Ammon's horn (tissue), 1 donor: ENCODE measurements around the gene SNAI3.

Experiments used
- DNase-seq: peaks from one replicate; pipeline ENCODE4 v3.0.0-alpha.2; 2016; ENCODE audit warnings: low spot score

The SNAI3 gene

GRCh38 chr16:88721815-88722755, 35.8 kb upstream of the SNAI3 start:
- DNase-seq = no peak

- no peak for DNase-seq
These were observed 34.9 kb upstream of the SNAI3 start for GRCh38 chr16:88721236-88721635.

GRCh38 chr16:88720396-88720970, 34.2 kb upstream of the SNAI3 start:
- no peak for DNase-seq

- no peak for DNase-seq
These were observed 33.6 kb upstream of the SNAI3 start for GRCh38 chr16:88719933-88720296.

GRCh38 chr16:88719267-88719932, 33.1 kb upstream of the SNAI3 start:
- DNase-seq = peak; percentile 93

- DNase-seq = no peak
These were observed 31.9 kb upstream of the SNAI3 start for GRCh38 chr16:88718178-88718577.

- DNase-seq = no peak
These were observed 30.3 kb upstream of the SNAI3 start for GRCh38 chr16:88716601-88717001.

GRCh38 chr16:88716201-88716600, 29.9 kb upstream of the SNAI3 start:
- no peak for DNase-seq

- no peak for DNase-seq
These were observed 29.2 kb upstream of the SNAI3 start for GRCh38 chr16:88715312-88716190.

- DNase-seq = no peak
These were observed 28.4 kb upstream of the SNAI3 start for GRCh38 chr16:88714420-88715302.

- DNase-seq = no peak
These were observed 27.5 kb upstream of the SNAI3 start for GRCh38 chr16:88713568-88714419.

GRCh38 chr16:88713054-88713453, 26.7 kb upstream of the SNAI3 start:
- no peak for DNase-seq

GRCh38 chr16:88712362-88712979, 26.2 kb upstream of the SNAI3 start:
- DNase-seq = no peak

GRCh38 chr16:88711750-88712340, 25.5 kb upstream of the SNAI3 start:
- no peak for DNase-seq

- no peak for DNase-seq
These were observed 24.2 kb upstream of the SNAI3 start for GRCh38 chr16:88710556-88710955.

GRCh38 chr16:88706965-88707826, 20.9 kb upstream of the SNAI3 start:
- DNase-seq = no peak

- DNase-seq = peak; percentile 91
These were observed 20.1 kb upstream of the SNAI3 start, which contains the start of the genes CTU2 and RNF166 for GRCh38 chr16:88706229-88706964. TSS of gene CTU2 (plus strand) at chr16:88706503. CDS start at chr16:88706531, 28 bp downstream. TSS of gene RNF166 (minus strand) at chr16:88706408. CDS start at chr16:88706325, 83 bp downstream.
